Progenitor cell of endocrine pancreas (in vitro differentiated cells): ENCODE results near the gene RAB6D. TPM values are rescaled to one million over a fixed set of nuclear protein-coding genes. Genes with fewer than 3 reads are reported as not detected.
"Not testable (repeated sequence)": the region's sequence is repeated elsewhere in the genome, so short reads cannot be mapped to it uniquely, and the experiment has no call there.

Source experiments
- DNase-seq: peaks from one replicate; pipeline ENCODE4 v3.0.0; 2021; ENCODE audit warnings: low spot score; ENCODE audit not compliant: unreplicated experiment
- H3K27ac Mint-ChIP-seq: 2 replicates; pipeline ENCODE4 v1.8.0; 2021; ENCODE audit warnings: mild to moderate bottlenecking, moderate library complexity, mixed read lengths
- H3K27me3 Mint-ChIP-seq: 2 replicates; pipeline ENCODE4 v1.8.0; 2021; ENCODE audit warnings: mixed read lengths
- H3K36me3 Mint-ChIP-seq: 2 replicates; pipeline ENCODE4 v1.8.0; 2022; ENCODE audit warnings: mixed read lengths; ENCODE audit not compliant: insufficient read depth
- H3K4me1 Mint-ChIP-seq: 2 replicates; pipeline ENCODE4 v1.8.0; 2021; ENCODE audit warnings: low read depth, mixed read lengths
- H3K4me3 Mint-ChIP-seq: 2 replicates; pipeline ENCODE4 v1.8.0; 2021; ENCODE audit warnings: low read depth, mild to moderate bottlenecking, moderate library complexity, mixed read lengths
- H3K9me3 Mint-ChIP-seq: 2 replicates; pipeline ENCODE4 v1.8.0; 2021; ENCODE audit warnings: low read depth, mixed read lengths
- CTCF ChIP-seq: fragments of 200-600 bp; sonication (generic); IDR thresholded peaks from one replicate; pipeline ENCODE4 v1.5.0; 2021; ENCODE audit warnings: antibody characterized with exemption, mild to moderate bottlenecking; ENCODE audit not compliant: unreplicated experiment
- total RNA-seq: library from RNA; stranded (reverse); gene quantifications from 2 replicates; pipeline ENCODE4 v1.2.1, GENCODE V29; 2021

Gene RAB6D
- total RNA-seq, 1 donor from 2014 or later: 0.31 TPM

GRCh38 chr2:131365452-131365851 lies 1.5 kb upstream of the RAB6D start:
- no peaks in the 10 kb centered on the region for H3K9me3 Mint-ChIP-seq
- no peak overlapping the region for H3K27ac Mint-ChIP-seq
- DNase-seq: no peak
- H3K4me1 Mint-ChIP-seq: peaks cover 1% of the 10 kb centered on the region
- no peak for TF ChIP-seq CTCF
- peaks cover 34% of the 10 kb centered on the region for H3K27me3 Mint-ChIP-seq
- no peak overlapping the region for H3K4me3 Mint-ChIP-seq
- H3K36me3 Mint-ChIP-seq: no peaks in the 10 kb centered on the region

- not testable (repeated sequence) for H3K4me1 Mint-ChIP-seq, H3K27ac Mint-ChIP-seq
Observed at GRCh38 chr2:131363213-131363612, 755 bp downstream of the RAB6D start.

GRCh38 chr2:131361773-131362172 lies 2.2 kb downstream of the RAB6D start:
- TF ChIP-seq CTCF: peak; percentile 44
- peaks cover 56% of the 10 kb centered on the region for H3K27me3 Mint-ChIP-seq
- H3K27ac Mint-ChIP-seq, H3K9me3 Mint-ChIP-seq, DNase-seq, H3K4me1 Mint-ChIP-seq, H3K4me3 Mint-ChIP-seq, H3K36me3 Mint-ChIP-seq: not testable (repeated sequence)

More at GRCh38 chr2:131363213-131363612, 755 bp downstream of the RAB6D start:
- H3K9me3 Mint-ChIP-seq, DNase-seq, H3K36me3 Mint-ChIP-seq: not testable (repeated sequence)
- H3K27me3 Mint-ChIP-seq: peaks cover 45% of the 10 kb centered on the region
- peak overlapping the region; percentile 57 for H3K4me3 Mint-ChIP-seq

GRCh38 chr2:131353167-131353697 lies 10.7 kb downstream of the RAB6D start:
- H3K9me3 Mint-ChIP-seq, H3K27ac Mint-ChIP-seq, H3K4me1 Mint-ChIP-seq, H3K36me3 Mint-ChIP-seq, DNase-seq: not testable (repeated sequence)
- H3K27me3 Mint-ChIP-seq: peaks cover 39% of the 10 kb centered on the region
- peak overlapping the region; percentile 37 for H3K4me3 Mint-ChIP-seq

- Mint-ChIP-seq H3K27me3 (peaks cover 9% of the 10 kb centered on the region), H3K4me3 (no peak overlapping the region), H3K27ac (no peak overlapping the region), H3K4me1 (no peaks in the 10 kb centered on the region), H3K9me3 (no peaks in the 10 kb centered on the region), H3K36me3 (no peaks in the 10 kb centered on the region)
- TF ChIP-seq CTCF: no peak
- no peak for DNase-seq
Observed at GRCh38 chr2:131349021-131349420, 14.9 kb downstream of the RAB6D start.

GRCh38 chr2:131347035-131347434 lies 16.9 kb downstream of the RAB6D start:
- H3K4me1 Mint-ChIP-seq, H3K27me3 Mint-ChIP-seq, H3K27ac Mint-ChIP-seq, H3K36me3 Mint-ChIP-seq, DNase-seq, H3K4me3 Mint-ChIP-seq, H3K9me3 Mint-ChIP-seq: not testable (repeated sequence)

- not testable (repeated sequence) for H3K4me3 Mint-ChIP-seq, H3K4me1 Mint-ChIP-seq, DNase-seq, H3K36me3 Mint-ChIP-seq, H3K27ac Mint-ChIP-seq, H3K9me3 Mint-ChIP-seq
- H3K27me3 Mint-ChIP-seq: peaks cover 31% of the 10 kb centered on the region
Observed at GRCh38 chr2:131339307-131339706, 24.7 kb downstream of the RAB6D start.
